Caco-2 (cell line): Measurements from ENCODE around the gene DPP10. TPM values are rescaled to one million over a fixed set of nuclear protein-coding genes. Genes with fewer than 3 reads are reported as not detected.

Source experiments
- BruUV-seq: library from RNA; stranded (reverse); fragments of 400-500 nt; replicated peaks from 2 replicates; lab custom pipeline; 2021; lab: Mats Ljungman, UMichigan
- CTCF ChIA-PET: fragments of 300-600 bp; sonication (Branson Sonifier 250); formaldehyde crosslinking; loops from one replicate; lab custom pipeline; 2022; ENCODE audit warnings: antibody characterized with exemption; lab: Charles Lee
- POLR2A ChIA-PET: fragments of 300-600 bp; sonication (Branson Sonifier 250); formaldehyde crosslinking; loops from one replicate; lab custom pipeline; 2022; ENCODE audit warnings: antibody characterized with exemption; lab: Charles Lee
- DNase-seq, 2 experiments: peaks; one replicate each; pipeline versions ENCODE4 v3.0.0 to v3.0.0-alpha.2; 2020 to 2022
- H3K27me3 ChIP-seq: replicated peaks from 2 replicates; pipeline ENCODE4 v1.6.0; 2011; ENCODE audit warnings: low read length; ENCODE audit not compliant: control insufficient read depth, insufficient read depth
- H3K36me3 ChIP-seq: 2 replicates; pipeline ENCODE4 v1.5.1; 2011; ENCODE audit warnings: low read length; ENCODE audit not compliant: control insufficient read depth, insufficient read depth
- H3K4me1 ChIP-seq: fragments of 250-450 bp; sonication (Bioruptor Pico); 2 replicates; pipeline ENCODE4 v1.5.1; 2020; ENCODE audit warnings: mild to moderate bottlenecking
- H3K4me3 ChIP-seq: 2 replicates; pipeline ENCODE4 v1.5.1; 2011; ENCODE audit warnings: low read depth, mild to moderate bottlenecking, control low read depth, low read length
- H3K9me3 ChIP-seq: fragments of 250-450 bp; sonication (Bioruptor Pico); 2 replicates; pipeline ENCODE4 v1.5.1; 2020; ENCODE audit warnings: mild to moderate bottlenecking, moderate library complexity
- H3K27ac Mint-ChIP-seq: one replicate; pipeline ENCODE4 v1.8.0; 2022; ENCODE audit warnings: mixed read lengths; ENCODE audit not compliant: unreplicated experiment
- H3K27me3 Mint-ChIP-seq: one replicate; pipeline ENCODE4 v1.8.0; 2022; ENCODE audit warnings: mixed read lengths; ENCODE audit not compliant: insufficient read depth, unreplicated experiment
- H3K36me3 Mint-ChIP-seq: one replicate; pipeline ENCODE4 v1.8.0; 2022; ENCODE audit warnings: mild to moderate bottlenecking, mixed read lengths; ENCODE audit not compliant: insufficient read depth, unreplicated experiment
- H3K4me1 Mint-ChIP-seq: one replicate; pipeline ENCODE4 v1.8.0; 2022; ENCODE audit warnings: low read depth, mixed read lengths; ENCODE audit not compliant: unreplicated experiment
- H3K4me3 Mint-ChIP-seq: one replicate; pipeline ENCODE4 v1.8.0; 2022; ENCODE audit warnings: mild to moderate bottlenecking, moderate library complexity, mixed read lengths; ENCODE audit not compliant: unreplicated experiment
- H3K9me3 Mint-ChIP-seq: one replicate; pipeline ENCODE4 v1.8.0; 2022; ENCODE audit warnings: mixed read lengths; ENCODE audit not compliant: unreplicated experiment
- CTCF ChIP-seq, 2 experiments: fragments of 200-600 bp in 1 of 2; IDR thresholded peaks; 1 replicate in 1 of 2; 2 replicates in 1 of 2; pipeline versions ENCODE4 v1.5.1 to v1.8.0; 2011 to 2022; ENCODE audit warnings: antibody characterized with exemption in 1 of 2, control low read depth in 1 of 2, inconsistent platforms in 1 of 2, low read depth in 1 of 2, low read length in 1 of 2, mild to moderate bottlenecking in 1 of 2, moderate library complexity in 1 of 2; ENCODE audit not compliant: insufficient read depth in 1 of 2, severe bottlenecking in 1 of 2, unreplicated experiment in 1 of 2
- intact Hi-C: fragments of 100-400 bp; cut with micrococcal nuclease; formaldehyde crosslinking; loops from one replicate; pipeline ENCODE4 v1.10.0; 2022; ENCODE audit not compliant: unreplicated experiment
- total RNA-seq: library from RNA; stranded (reverse); gene quantifications from 2 replicates; pipeline ENCODE4 v1.2.3, GENCODE V29; 2022

The DPP10 gene
- total RNA-seq, 1 experiment from 2014 or later: not detected

- CTCF ChIA-PET: no interaction called here
- no peaks in the 10 kb centered on the region for H3K27me3 ChIP-seq
Measured at GRCh38 chr2:115848192-115848591, 1405.8 kb downstream of the DPP10 start.

GRCh38 chr2:115867024-115867423 is 1424.6 kb downstream of the DPP10 start:
- Mint-ChIP-seq H3K4me3 (no peak overlapping the region), H3K36me3 (no peaks in the 10 kb centered on the region), H3K27ac (no peak overlapping the region), H3K27me3 (no peaks in the 10 kb centered on the region), H3K4me1 (no peaks in the 10 kb centered on the region), H3K9me3 (no peaks in the 10 kb centered on the region)
- TF ChIP-seq CTCF (IDR thresholded peaks at IDR 0.05; ENCODE audit: insufficient read depth in 1 of 2, low read depth in 1 of 2, low read length in 1 of 2, severe bottlenecking in 1 of 2, unreplicated experiment in 1 of 2): no peak
- Histone ChIP-seq H3K4me1 (no peaks in the 10 kb centered on the region), H3K4me3 (no peak overlapping the region), H3K27me3 (no peaks in the 10 kb centered on the region), H3K36me3 (no peaks in the 10 kb centered on the region), H3K9me3 (no peaks in the 10 kb centered on the region)
- ChIA-PET POLR2A (no interaction called here), CTCF (no interaction called here)
- BruUV-seq: no TSS peak
- no peak for DNase-seq
- intact Hi-C loops: no loop called here

More at GRCh38 chr2:115848192-115848591, 1405.8 kb downstream of the DPP10 start:
- Histone ChIP-seq H3K9me3 (no peaks in the 10 kb centered on the region; the same call in 1 of the 2 replicates), H3K4me1 (no peaks in the 10 kb centered on the region), H3K36me3 (no peaks in the 10 kb centered on the region), H3K4me3 (no peak overlapping the region)
- intact Hi-C loops: no loop called here
- no peaks in the 10 kb centered on the region for H3K4me1 Mint-ChIP-seq
- H3K27ac Mint-ChIP-seq: no peak overlapping the region
- peaks cover 3% of the 10 kb centered on the region for H3K27me3 Mint-ChIP-seq
- no peaks in the 10 kb centered on the region for H3K36me3 Mint-ChIP-seq
- H3K4me3 Mint-ChIP-seq: no peak overlapping the region
- BruUV-seq: no TSS peak
- no peaks in the 10 kb centered on the region for H3K9me3 Mint-ChIP-seq
- no peak for DNase-seq
- POLR2A ChIA-PET: no interaction called here
- TF ChIP-seq CTCF (IDR thresholded peaks at IDR 0.05; ENCODE audit: insufficient read depth in 1 of 2, low read depth in 1 of 2, low read length in 1 of 2, severe bottlenecking in 1 of 2, unreplicated experiment in 1 of 2): no peak

GRCh38 chr2:115874427-115874826 is 1432.0 kb downstream of the DPP10 start:
- no peak for DNase-seq
- H3K36me3 ChIP-seq: no peaks in the 10 kb centered on the region
- no peak for TF ChIP-seq CTCF (IDR thresholded peaks at IDR 0.05; ENCODE audit: insufficient read depth in 1 of 2, low read depth in 1 of 2, low read length in 1 of 2, severe bottlenecking in 1 of 2, unreplicated experiment in 1 of 2)
- intact Hi-C loops: no loop called here
- no peaks in the 10 kb centered on the region for H3K36me3 Mint-ChIP-seq
- no peaks in the 10 kb centered on the region for H3K27me3 ChIP-seq
- ChIA-PET POLR2A (no interaction called here), CTCF (no interaction called here)
- H3K4me1 Mint-ChIP-seq: no peaks in the 10 kb centered on the region
- no peak overlapping the region for H3K4me3 Mint-ChIP-seq
- no TSS peak for BruUV-seq
- H3K9me3 Mint-ChIP-seq: no peaks in the 10 kb centered on the region
- no peaks in the 10 kb centered on the region for H3K9me3 ChIP-seq
- no peak overlapping the region for H3K27ac Mint-ChIP-seq
- peaks cover 4% of the 10 kb centered on the region for H3K27me3 Mint-ChIP-seq
- no peak overlapping the region for H3K4me3 ChIP-seq
- H3K4me1 ChIP-seq: no peaks in the 10 kb centered on the region
